RCC 7860 (cell line): ENCODE results near the gene IPO8.
"Not testable (repeated sequence)": the region's sequence is repeated elsewhere in the genome, so short reads cannot be mapped to it uniquely, and the experiment has no call there.

Experiments used
- DNase-seq: peaks from one replicate; pipeline ENCODE4 v3.0.0-alpha.2; 2015; ENCODE audit warnings: low spot score
- FAIRE-seq: peaks from 2 replicates; lab custom pipeline; 2012; peaks lifted over from hg19 to GRCh38; lab: Jason Lieb, UNC

IPO8 gene

DNA sequence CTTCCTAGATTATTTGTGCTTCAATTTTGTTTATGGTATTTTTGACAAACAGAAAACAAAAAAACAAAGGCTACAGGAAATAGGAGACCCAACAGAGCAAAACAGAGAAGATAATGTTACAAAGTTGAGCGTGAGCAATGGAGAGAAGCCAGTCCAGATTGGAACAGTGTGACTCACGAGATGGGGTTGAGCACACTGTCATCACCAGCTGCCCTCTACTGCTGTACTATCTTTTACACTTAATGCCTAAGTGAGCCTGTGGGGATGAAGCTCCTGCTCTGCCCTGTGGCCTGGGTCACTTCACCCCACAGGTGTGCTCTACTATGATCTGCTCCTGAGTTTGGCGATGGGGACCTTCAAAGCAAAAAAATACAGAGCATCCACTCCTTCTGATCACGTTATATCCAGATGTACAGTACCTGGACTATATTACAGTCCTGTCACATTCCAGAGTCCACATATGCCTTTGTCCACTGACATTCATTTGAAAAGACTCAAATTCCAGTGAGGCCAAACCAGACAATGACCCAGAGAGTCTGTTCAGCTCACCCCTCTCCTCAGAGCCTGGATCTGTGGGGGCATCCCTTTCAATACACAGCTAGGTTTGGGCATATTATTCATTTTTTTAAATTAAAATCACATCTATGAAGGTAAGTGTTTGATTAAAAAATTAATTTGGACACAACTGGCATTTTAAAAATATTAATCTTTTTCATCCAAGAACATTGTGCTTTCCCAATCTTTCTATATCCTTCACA is 4.4 kb downstream of the IPO8 start:
- FAIRE-seq (peak; percentile 77), DNase-seq (peak; percentile 60)

- DNase-seq (no peak), FAIRE-seq (no peak)
Measured at GRCh38 chr12:30687265-30687986, 8.2 kb downstream of the IPO8 start.

DNA sequence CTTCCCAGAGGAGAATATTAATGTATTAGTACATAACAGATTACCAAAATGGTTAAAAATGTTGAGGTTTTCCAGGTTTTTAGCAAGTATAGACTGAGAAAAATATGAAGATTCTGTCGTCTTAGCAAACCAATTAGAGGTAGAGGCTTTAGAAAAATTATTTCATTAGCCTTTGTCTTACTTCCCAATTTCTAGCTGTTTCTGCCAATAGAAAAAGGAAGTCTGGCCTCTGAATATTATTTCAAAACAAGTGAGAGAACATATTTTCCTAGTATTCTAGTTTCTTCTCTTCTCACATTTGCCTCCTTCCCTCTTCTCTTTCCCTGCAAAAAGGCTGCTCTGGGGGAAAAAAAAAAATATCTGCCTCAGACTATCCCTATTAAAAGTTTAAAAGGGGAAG is 16.4 kb downstream of the IPO8 start:
- FAIRE-seq = no peak
- no peak for DNase-seq

GRCh38 chr12:30678221-30678620 is 17.4 kb downstream of the IPO8 start:
- DNase-seq = no peak
- no peak for FAIRE-seq

GRCh38 chr12:30661210-30661609 is 34.5 kb downstream of the IPO8 start:
- peak; percentile 18 for DNase-seq
- FAIRE-seq = peak; percentile 71

DNA sequence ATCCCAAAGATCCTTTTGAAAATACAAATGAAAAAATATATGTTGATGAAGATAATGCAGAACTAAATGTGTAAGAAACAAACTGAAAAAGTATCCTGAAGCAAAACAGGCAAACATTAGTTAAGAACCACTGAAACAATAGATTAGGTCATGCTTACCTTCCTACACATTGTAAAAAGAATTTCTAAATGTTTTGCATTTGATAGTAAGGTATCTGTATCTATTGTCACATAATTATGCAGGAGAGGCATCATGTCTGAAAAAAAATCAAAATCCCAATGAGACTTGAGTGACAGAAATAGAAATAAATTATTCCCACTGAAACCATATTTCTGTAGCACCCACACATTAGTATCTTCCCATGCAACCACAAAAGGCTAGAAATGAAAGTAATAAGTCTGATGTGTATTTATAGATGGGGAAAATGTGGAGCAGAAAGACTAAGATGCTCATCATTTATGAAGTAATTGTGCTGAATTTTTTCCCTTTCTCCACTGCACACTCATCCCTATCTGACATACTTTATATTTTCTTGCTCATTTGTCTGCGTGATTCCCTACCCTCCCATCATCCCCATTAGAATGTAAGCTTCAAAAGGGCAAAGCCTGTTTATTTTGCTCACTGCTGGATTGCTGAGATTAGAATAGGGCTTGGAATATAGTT is 43.5 kb downstream of the IPO8 start:
- FAIRE-seq (no peak), DNase-seq (no peak)

GRCh38 chr12:30646821-30647220 is 48.8 kb downstream of the IPO8 start:
- FAIRE-seq (no peak), DNase-seq (no peak)

- DNase-seq (no peak), FAIRE-seq (no peak)
Measured at GRCh38 chr12:30643366-30643765, 52.3 kb downstream of the IPO8 start.

GRCh38 chr12:30640392-30640791 is 55.3 kb downstream of the IPO8 start:
- no peak for FAIRE-seq
- no peak for DNase-seq

DNA sequence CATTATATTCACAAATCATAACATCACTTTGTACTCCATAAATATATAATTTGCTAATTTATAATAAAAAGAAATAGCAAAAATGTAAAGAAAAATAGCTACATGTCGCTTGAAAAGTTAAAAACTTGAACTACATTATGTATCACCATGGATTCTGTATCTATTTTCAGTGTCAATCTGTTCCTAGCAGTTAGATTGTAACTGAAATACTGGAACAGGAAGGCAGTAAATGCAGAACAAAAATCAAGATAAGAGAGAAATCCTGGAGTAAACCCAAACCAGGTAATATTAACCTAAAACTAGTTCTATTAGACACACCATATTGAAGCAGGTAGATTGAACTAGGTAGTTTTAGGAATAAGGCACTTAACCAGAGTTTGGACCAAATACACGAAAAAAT is 60.3 kb downstream of the IPO8 start:
- no peak for DNase-seq
- FAIRE-seq = no peak

DNA sequence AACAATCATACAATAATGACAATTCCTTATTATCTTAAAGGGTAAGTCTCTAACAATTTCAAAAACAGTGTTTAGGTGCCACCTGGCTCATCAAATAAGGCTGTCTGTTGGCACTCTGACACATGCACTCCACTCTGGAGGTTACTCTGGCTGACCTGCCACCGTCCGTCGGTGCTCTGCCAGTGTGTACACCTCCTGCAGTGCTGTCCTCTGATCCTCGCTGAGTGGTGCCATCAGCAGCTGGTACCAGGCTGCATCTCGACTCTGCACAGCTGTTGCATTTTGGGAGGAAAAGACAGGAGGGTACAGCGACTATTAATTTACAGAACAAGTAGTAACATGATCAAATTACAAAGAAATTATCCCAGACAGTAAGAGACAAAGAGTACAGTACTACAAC is 63.9 kb downstream of the IPO8 start:
- DNase-seq = no peak
- no peak for FAIRE-seq

- DNase-seq = no peak
- no peak for FAIRE-seq
Measured at GRCh38 chr12:30630979-30631285, 64.7 kb downstream of the IPO8 start.

GRCh38 chr12:30630076-30630978 is 65.3 kb downstream of the IPO8 start:
- DNase-seq (no peak), FAIRE-seq (no peak)

DNA sequence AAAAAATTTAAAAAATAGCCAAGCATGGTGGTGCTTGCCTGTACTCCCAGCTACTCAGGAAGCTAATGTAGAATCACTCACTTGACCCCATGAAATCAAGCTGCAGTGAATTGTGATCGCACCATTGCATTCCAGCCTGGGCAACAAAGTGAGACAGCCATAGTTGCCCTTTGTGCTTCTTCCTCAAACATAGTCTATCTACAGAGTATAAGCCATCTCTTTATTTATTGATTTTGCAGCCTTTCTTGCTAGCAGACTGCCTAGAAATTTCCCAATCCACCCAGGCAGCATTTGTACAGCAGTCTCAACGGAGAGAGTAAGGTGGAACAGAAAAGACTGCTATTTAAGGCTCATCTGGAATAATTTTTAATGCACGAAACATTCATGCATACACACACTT is 68.8 kb downstream of the IPO8 start:
- FAIRE-seq = no peak

DNA sequence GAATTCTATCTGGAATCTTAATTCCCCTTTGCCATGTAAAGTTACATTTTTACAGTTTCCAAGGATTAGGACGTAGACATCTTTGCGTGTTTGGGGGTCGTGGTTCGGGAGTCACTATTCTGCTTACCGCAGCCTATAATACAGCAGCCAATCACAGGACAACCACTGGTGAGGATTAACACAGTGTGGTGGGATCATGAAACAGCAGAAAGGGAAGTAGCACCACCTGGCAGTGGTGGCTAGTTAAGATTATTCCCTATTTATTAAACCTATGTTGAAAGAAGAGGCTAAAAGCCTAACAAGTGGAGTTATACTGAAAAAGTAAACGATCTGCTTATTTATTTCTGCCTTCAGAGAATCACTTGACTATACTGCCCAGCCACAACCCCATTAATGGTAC is 71.7 kb downstream of the IPO8 start:
- no peak for FAIRE-seq
- DNase-seq = no peak

More for the DNA sequence above, 68.8 kb downstream of the IPO8 start:
- no peak for DNase-seq

DNA sequence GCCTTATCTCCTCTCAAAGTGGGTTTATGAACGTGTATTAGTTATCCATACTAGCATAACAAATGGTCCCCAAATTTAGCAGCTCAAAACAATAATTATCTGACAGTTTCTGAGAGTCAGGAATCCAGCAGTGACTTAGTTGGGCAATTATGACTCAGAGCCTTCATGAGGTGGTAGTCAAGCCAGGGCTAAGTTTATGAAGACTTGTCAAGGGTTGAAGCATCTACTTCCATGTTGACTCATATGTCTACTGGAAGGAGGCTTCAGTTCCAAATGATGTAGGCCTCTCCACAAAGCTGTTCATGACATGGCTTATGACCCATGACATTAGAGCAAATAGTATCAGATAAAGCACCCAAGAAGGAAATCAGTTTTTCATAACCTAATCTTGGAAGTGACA is 73.2 kb downstream of the IPO8 start:
- DNase-seq = peak; percentile 59

DNA sequence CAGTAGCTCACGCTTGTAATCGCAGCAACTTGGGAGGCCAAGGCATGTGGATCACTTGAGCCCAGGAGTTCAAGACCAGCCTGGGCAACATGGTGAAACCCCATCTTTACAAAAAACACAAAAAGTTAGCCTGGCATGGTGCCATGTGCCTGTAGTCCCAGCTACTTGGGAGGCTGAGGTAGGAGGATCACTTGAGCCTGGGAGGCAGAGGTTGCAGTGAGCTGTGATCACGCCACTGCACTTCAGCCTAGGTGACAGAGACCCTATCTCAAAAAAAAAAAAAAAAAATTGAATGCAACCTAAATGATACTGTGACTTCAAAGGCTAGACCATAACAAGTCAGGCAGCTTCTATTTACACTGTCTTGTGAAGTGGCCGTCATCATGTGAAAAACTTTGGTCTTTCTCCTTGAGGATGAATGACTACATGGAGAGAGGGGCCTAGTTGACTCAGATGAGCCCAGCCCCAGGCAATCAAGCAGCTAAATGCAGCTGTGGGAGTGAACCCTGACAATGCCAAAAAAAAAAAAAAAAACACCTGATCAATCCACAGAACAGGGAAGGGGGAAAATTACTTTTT is 73.9 kb downstream of the IPO8 start:
- not testable (repeated sequence) for FAIRE-seq

More for the DNA sequence above, 73.2 kb downstream of the IPO8 start:
- FAIRE-seq = no peak

DNA sequence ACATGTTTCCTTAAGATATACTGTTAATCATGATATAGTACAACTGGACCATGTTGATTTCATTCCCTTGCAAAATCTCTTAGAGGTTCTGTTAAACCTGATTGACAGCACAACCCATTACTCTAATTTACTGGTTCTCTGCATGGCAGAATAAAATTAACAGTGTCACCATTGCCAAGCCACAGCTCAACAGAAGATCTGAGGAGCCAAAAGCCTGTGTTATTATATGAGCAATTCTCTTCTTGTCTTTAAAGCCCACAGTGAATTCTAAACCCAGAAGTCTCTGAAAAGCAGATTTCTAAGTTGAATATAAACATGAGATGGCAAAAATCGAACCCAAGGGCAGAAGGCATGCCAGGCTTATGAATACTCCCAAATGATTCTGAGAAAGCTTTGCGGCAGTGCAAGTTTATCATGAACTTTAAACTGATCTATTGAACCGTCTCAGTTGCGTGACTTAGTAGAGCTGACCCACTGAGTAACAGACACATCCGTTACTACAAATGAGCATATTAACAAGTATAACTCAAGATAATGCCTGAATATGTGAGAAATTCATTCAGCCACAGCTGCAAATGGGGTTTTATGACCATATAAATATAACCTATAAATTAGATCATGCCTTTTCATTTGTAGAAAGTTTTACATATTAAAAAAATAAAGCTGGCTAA is 78.2 kb downstream of the IPO8 start:
- DNase-seq (no peak), FAIRE-seq (no peak)

More for the DNA sequence above, 73.9 kb downstream of the IPO8 start:
- not testable (repeated sequence) for DNase-seq

DNA sequence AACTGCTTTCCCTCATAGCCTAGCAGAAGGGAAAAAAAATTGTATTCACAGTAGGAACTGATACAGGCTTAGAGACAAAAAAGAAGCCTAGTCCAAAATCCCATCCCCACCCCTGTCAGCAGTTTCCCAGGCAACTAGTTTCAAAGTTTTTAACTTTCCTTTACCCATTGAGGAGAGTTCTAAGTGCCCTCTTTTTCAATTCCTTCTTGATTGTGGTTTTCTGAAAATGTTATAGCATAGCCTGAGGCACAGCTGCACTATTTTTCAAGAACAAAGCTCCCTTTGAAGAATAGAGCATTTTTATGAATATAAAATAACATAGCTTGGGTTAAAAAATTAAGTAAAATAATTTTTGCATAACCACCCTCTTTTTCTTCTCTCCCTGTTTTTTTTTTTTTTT is 81.6 kb downstream of the IPO8 start:
- no peak for DNase-seq
- no peak for FAIRE-seq
